ENCODE data around the gene STAC3.

Gene STAC3

GRCh38 chr12:57222286-57223190, 28.4 kb downstream of the STAC3 start:
- DNase-seq (ENCODE audit: low read depth), result no peak

DNA sequence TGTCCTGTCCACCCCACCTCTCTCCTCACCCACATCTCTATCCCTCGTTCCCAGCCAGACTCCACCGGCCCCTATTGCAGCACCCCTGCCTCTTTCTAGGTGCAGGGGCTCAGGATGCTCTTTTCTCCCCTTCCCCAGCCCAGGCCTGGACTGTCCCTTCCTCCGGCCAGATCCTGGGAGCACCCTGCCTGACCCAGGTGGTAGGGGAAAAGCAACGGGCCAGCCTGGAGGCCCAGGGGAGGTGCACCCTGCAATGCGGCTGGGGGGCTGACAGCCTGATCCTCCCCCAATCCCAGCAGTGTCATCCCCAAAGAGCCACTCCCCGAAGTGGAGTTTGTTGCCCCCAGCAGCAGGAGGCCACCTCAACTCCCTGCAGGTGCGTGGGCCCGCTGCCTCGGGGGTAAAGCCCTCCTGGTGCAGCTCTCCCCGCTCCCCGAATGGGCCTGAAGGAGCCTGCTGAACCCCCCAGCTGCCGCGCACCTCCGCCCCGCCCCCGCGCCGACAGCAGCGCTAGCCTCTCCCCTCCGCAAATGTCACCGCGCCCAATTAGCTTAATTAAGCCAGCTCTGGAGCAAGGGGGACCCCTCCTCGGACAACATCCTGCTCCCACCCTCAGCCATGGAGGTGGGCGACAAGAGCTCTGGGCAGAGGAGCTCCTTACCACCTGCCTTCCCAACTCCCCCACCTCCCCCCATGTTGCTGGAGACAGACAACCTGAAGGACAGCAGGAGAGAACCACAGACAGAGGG, 29.6 kb downstream of the STAC3 start:
- DNase-seq (ENCODE audit: low read depth), result no peak

GRCh38 chr12:57220770-57221168, 30.2 kb downstream of the STAC3 start:
- no peak for DNase-seq (ENCODE audit: low read depth)

DNA sequence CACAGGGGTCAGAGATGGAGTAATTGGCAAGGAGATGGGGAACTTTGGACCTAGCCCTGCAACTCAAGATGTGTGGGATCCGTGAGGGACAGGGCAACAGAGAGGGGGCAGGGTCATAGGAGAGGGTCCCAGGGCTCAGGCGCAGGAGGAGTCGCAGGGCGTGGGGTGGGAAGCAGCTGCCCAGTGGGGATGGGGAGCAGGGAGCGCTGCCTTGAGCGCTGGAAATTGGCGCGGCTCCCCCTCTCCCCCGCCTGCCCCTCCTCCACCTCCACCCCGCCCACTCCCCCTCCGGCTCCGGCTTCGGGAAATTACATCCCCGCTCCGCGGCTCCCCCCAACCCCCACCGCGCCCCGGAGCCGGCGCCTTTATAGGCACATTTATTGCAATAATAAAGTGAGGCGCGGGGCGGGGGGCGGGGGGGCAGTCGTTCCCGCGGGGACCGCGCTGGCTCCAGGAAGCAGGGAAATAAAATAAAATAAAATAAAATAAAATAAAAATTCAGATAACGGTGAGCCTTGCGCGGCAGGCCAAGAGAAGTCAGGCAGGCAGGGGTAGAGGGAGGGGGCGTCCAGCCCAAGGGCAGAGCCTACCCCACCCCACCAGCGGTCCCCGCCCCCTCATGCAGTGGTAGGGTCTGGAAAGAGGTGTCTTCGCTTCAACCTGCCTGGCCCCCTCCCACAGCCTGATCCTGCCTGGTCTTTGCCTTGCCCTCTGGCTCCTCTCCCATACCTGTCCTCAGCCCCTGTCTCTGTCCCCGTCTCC, 30.8 kb downstream of the STAC3 start:
- no peak for DNase-seq (ENCODE audit: low read depth)

- DNase-seq (ENCODE audit: low read depth), result no peak
These were observed 31.6 kb downstream of the STAC3 start for GRCh38 chr12:57219205-57219992.

DNA sequence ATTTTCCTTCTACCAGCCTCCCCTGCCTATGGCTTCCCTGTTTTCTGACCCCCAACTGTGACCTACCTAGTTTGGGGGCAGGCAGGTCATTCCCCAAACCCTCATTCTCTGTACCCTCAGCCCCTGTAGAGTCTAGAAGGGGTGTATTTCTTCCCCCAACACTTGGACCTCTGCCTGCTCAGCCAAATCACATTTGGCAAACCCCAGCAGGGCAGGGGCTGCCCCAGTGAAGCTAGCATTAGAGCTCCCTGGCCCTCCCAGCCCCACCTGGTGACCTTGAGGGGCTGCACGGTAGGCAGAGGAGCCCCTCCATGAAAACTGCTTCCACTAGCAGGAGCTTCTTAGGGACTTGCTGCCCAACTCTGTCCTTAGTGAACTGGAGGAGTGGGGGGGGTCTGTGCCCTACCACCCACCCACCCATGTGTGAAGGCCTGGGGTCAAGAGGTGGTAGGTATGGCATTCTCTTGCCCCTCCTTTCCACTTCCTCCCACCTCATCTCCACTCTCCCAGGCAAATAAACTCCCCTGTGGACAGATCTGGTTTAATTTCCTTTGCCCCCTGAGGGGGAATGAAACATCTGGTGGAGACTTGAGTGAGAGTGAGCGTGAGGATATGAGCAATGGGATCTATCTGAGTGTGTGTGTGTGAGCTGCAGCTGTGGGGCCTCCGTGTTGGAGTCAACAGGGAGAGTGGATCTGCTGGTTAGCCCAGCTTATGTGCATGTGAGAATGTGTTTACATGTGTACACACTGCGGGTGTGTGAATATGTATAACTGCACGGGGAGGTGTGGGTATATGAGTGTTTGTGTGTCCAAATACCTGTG, 32.7 kb downstream of the STAC3 start:
- no peak for DNase-seq (ENCODE audit: low read depth)

DNA sequence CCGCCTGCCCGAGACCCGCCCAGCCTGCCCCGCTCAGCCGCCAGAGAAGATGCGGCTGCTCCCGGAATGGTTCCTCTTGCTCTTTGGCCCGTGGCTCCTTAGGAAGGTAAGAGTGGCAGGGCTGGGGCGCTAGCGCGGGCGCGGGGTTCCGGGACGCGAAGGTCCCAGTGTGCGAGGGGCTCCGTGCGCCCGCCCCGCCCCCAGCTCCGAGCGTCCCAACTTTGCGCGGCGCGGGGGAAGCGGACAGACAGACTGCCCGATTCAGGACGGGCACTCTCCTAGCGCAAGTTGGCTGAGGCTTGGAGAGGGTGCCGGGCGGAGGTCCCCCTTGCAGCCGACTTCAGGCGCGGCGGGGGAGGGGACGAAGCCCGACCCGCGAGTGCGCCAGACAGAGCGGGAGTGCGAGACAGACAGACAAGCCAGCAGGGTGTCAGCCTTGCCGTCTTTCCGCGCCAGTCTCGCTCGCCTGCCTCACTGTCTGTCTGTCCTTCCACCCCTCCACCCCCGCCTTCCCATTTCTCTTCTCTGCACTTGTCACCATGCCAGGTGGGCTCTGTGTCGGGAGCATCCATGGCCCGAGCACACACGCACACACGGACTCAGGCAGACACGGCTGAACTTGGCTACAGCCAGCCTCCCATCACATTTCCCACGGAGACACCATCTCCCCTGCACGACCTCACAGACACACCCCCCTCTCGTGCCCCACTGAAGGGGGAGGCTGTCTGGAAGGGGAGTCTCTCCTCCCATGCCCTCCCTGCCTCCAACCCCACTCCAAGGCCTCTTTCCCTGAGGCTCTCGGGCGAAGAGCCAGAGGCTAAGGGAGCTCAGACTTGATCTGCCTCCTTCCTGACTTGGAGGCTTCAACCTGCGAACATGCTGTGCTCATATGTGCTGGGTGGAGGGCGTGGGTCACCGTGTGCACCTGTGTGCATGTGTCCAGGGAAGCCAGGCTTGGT, 33.8 kb downstream of the STAC3 start:
- peak; percentile 14 for DNase-seq (ENCODE audit: low read depth)

GRCh38 chr12:57216014-57216911, 34.7 kb downstream of the STAC3 start, which contains the start of gene NXPH4:
TSS of gene NXPH4 (plus strand) at chr12:57216794. CDS start at chr12:57216970, 176 bp downstream.
- DNase-seq (ENCODE audit: low read depth), result no peak

GRCh38 chr12:57215668-57216013, 35.3 kb downstream of the STAC3 start:
- DNase-seq (ENCODE audit: low read depth), result peak; percentile 34

DNA sequence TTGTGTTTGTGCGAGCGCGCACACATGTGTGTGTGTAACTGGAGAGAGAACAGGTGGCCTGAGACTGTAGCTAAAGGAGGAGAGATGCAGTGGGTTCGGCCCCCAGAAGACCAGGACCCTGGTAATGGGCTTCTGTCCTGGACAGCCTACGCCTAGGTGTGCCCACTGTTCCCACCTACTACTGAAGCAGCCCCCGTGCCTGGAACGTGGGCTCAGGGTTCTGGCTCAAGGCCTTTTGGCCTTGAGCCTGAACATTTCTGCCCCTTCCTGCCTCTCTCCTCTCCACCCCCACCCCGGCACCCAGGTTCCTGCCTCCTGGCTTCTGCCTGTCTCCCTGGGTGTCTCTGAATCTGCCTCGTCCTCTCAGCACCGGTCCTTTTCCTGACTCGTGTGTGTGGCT, 35.9 kb downstream of the STAC3 start:
- DNase-seq (ENCODE audit: low read depth), result no peak

DNA sequence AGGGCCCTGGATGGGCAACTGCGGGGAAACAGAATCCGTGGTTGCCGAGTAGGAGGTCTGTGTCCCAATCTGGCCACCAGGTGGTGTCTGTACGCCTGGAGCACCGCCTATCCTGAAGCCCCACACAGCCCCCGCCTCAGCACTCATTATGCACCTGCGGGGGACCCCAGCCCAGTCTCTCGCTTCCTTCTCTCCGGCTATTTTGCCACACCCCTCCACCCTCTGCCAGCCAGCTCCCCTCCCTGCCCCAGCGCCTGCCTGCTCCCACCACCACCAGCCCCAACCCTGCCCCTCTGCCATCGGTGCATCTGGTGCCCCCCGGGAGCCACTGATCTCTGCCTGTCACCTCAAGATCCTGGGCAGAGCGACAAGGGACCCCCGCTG, 36.6 kb downstream of the STAC3 start:
- peak; percentile 42 for DNase-seq (ENCODE audit: low read depth)

DNA sequence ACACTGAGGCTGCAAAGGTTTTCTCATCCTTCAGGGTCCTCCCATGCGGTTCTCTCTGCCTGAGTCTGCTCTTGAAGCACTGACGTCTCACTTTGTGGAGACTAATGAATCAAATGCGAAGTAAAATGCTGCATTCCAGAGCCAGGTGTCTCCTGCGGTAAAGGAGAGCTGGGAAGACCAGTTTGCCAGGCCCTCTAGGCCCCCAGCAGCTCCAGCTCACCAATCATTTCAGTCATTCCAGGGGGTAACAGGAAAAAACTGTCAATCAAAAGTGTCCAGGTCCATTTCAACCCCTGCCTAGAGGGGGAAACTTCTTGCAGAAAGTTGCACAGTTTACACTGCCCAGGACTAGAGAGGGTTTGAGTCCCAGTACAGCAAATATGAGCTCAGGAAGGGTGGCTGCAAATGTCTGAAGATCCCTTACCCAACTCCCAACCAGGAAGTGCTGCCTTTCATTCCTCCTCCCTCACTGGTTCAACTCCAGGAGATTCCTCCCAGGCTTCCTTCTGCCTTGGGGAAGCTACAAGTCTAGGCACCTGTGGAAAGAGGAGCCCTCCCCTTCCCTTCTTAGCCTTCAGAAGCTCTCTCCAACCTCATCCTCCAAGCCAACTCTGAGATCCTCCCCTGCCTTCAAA, 37.1 kb downstream of the STAC3 start:
- no peak for DNase-seq (ENCODE audit: low read depth)

DNA sequence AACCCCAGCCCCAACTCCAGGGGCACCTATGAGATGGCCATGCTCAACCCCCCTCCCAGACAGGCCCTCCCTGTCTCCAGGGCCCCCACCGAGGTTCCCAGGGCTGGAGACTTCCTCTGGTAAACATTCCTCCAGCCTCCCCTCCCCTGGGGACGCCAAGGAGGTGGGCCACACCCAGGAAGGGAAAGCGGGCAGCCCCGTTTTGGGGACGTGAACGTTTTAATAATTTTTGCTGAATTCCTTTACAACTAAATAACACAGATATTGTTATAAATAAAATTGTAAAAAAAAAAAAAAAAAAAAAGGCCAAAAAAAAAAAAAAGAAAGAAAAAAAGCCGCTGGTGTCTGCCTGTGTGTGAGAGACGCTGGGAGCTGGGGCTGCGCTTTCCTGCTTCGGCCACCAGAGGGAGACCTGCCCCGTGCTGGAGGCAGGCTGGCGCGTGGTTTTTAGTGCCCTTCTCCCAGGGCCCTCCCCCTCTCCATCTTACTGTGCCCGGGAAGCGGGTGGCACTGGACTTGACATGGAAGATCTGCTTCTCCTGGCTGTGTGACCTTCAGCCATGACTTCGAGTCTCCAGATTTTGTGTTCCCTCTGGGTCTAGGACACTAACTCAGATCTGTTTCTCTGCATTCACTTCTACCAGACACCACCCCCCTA, 37.8 kb downstream of the STAC3 start:
- DNase-seq (ENCODE audit: low read depth), result peak; percentile 74

GRCh38 chr12:57212701-57213057, 38.3 kb downstream of the STAC3 start:
- no peak for DNase-seq (ENCODE audit: low read depth)

DNA sequence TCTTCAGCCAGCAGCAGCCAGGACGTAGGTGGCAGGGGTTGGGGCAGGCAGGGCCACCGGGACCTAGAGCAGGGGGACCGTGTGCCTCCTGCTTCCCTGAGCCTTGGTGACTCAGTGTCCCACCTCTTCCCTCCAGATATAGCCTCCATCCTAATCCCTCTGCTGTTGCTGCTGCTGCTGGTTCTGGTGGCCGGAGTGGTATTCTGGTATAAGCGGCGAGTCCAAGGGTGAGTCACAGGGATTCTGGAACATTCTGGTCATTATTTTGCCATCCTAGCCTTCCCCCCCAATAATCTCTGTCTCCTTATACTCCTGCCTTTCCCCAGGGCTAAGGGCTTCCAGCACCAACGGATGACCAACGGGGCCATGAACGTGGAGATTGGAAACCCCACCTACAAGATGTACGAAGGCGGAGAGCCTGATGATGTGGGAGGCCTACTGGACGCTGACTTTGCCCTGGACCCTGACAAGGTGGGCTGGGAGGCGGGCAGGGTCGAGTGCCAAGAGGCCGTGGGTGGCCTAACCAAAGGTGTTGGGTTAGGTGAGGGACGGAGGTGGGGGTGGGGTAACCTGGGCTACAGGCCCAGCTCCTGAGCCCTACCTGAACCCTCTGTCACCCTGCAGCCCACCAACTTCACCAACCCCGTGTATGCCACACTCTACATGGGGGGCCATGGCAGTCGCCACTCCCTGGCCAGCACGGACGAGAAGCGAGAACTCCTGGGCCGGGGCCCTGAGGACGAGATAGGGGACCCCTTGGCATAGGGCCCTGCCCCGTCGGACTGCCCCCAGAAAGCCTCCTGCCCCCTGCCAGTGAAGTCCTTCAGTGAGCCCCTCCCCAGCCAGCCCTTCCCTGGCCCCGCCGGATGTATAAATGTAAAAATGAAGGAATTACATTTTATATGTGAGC, 38.9 kb downstream of the STAC3 start:
- no peak for DNase-seq (ENCODE audit: low read depth)

- no peak for DNase-seq (ENCODE audit: low read depth)
These were observed 39.9 kb downstream of the STAC3 start for GRCh38 chr12:57210926-57211692.

Data from iris pigment epithelial cell (primary cell).